Measurements from ENCODE around the gene TRDMT1.

Gene TRDMT1

DNA sequence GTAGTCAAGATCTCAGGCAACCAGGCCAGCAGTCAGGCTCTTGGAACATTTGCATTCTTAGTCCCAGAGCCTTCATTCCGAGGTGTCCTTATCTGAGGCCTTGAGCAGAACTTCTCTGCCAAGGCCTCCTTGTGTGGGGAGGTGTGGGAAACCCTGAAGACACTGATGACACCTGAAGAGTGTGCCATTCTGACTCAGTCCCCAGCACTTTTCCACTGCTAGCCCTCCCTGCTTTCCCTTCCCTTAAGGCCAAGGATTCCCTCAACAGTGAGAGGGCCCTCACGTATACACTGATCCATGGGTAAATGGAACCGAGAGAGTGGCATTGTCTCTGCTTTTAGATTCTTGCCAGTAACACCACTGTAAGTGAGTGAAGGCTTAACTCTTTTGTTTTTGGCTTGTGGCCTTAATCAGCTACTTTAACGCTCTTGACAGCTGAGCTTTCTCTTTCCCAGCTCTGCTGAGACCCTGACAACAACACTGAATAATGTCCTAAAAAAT is 30.3 kb downstream of the TRDMT1 start:
- TF ChIP-seq, protein P1, sequence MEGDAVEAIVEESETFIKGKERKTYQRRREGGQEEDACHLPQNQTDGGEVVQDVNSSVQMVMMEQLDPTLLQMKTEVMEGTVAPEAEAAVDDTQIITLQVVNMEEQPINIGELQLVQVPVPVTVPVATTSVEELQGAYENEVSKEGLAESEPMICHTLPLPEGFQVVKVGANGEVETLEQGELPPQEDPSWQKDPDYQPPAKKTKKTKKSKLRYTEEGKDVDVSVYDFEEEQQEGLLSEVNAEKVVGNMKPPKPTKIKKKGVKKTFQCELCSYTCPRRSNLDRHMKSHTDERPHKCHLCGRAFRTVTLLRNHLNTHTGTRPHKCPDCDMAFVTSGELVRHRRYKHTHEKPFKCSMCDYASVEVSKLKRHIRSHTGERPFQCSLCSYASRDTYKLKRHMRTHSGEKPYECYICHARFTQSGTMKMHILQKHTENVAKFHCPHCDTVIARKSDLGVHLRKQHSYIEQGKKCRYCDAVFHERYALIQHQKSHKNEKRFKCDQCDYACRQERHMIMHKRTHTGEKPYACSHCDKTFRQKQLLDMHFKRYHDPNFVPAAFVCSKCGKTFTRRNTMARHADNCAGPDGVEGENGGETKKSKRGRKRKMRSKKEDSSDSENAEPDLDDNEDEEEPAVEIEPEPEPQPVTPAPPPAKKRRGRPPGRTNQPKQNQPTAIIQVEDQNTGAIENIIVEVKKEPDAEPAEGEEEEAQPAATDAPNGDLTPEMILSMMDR (IDR thresholded peaks at IDR 0.05; ENCODE audit: low read depth, low read length) = no peak
- no peak overlapping the region for H3K4me3 ChIP-seq (replicated peaks in 1 of 2; ENCODE audit: low read depth in 2 of 2, low read length in 2 of 2)
- DNase-seq (ENCODE audit: low read depth in 2 of 2) = peak; percentile 19 to 66

DNA sequence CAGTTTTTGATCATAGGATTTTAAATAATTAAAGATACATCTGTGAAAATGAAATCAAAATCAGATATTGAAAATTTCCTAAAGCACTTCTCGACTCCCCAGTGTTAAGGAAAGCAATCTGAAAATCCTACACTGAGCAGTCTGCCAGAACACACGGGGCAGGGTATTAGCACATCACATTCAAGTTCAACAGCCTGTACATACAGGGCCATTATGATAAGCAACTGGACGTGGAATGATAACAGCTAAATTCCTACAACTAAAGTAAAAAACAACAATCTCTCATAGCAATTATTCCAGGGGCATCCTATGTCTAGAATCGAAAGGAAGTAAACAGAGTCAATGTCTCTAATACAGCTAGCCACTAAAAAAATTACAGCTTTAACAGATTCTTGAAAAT is 31.7 kb downstream of the TRDMT1 start:
- DNase-seq (ENCODE audit: low read depth in 2 of 2) = peak in 1 of 2 donors; percentile 49
- TF ChIP-seq, protein P1 (IDR thresholded peaks at IDR 0.05; ENCODE audit: low read depth, low read length) = no peak
- H3K4me3 ChIP-seq (replicated peaks in 1 of 2; ENCODE audit: low read depth in 2 of 2, low read length in 2 of 2) = no peak overlapping the region

DNA sequence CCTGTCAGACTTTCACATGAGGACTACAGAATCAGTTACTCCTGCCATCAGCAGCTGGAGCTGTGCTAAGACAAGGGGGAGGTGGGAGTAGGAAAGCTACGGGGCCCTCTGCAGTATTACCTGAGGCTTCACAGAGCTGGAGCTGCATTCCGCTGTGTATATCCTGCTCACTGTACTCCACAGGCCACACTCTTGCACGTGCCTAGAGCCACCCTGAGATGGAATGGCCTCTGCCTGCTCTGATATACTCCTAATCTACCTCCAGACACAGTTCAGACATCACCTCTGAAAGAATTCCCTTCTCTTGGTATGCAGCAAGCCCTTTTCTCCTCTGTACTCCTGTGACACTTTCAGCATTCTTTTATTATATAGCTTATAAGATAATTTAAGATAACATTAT is 34.8 kb downstream of the TRDMT1 start:
- H3K4me3 ChIP-seq (replicated peaks in 1 of 2; ENCODE audit: low read depth in 2 of 2, low read length in 2 of 2) = no peak overlapping the region
- DNase-seq (ENCODE audit: low read depth in 2 of 2) = no peak
- TF ChIP-seq, protein P1 (IDR thresholded peaks at IDR 0.05; ENCODE audit: low read depth, low read length) = no peak

DNA sequence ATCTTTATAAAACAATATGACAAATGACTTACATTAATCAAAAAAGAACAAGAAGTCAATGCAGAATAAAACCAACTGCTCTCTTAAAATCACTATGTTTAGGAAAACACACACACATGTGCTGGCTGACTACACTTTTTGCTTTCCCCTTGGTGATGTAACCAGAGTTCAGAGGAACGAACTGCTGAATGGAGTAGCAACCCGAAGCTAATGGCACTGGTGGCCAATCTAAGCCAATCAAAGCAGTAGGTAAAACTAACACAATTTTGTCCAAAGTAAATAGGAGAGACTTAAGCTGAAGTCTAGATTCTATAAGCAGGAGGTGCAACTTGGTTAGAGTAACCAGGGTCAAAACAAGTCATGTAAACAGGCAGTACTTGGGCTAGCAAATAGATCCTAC is 38.6 kb downstream of the TRDMT1 start:
- no peak overlapping the region for H3K4me3 ChIP-seq (replicated peaks in 1 of 2; ENCODE audit: low read depth in 2 of 2, low read length in 2 of 2)
- TF ChIP-seq, protein P1 (IDR thresholded peaks at IDR 0.05; ENCODE audit: low read depth, low read length) = no peak
- no peak for DNase-seq (ENCODE audit: low read depth in 2 of 2)

DNA sequence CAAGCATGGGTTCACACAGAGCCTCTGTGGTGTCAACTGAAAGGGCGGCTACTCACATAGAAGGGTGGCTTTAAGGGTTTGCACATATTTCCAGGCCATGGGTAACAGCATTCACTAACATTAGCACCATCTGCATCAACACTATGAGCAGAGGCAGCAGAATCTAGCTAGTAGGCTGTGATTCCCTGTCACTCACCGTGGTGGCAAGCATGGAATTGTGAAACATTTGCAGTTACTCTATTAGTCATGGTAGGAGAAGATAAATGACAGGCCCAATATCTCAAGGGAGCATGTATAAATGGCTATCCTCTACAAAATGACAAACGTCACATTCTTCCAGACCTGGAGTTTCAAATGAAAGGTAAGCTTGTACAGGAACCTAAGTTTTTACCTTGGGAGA is 39.7 kb downstream of the TRDMT1 start:
- no peak overlapping the region for H3K4me3 ChIP-seq (replicated peaks in 1 of 2; ENCODE audit: low read depth in 2 of 2, low read length in 2 of 2)
- no peak for DNase-seq (ENCODE audit: low read depth in 2 of 2)
- TF ChIP-seq, protein P1 (IDR thresholded peaks at IDR 0.05; ENCODE audit: low read depth, low read length) = no peak

DNA sequence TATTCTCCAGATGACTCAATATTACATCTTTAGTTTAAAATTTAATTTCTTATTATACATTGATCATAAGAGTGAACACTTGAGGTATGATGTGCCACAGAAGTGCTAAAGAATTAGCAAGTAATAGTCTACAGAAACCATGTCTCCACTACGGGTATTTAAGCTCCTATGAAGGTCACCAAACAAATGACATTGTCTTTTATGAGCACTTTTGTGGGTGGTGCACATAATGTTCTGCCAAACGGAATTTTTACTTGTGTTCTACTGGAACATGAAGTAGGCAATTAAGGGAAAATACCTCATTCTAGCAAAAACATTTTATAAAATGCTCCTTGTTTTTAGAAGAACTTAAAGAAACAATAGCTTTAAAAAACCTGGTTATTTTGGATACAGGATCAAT is 44.4 kb downstream of the TRDMT1 start:
- TF ChIP-seq, protein P1 (IDR thresholded peaks at IDR 0.05; ENCODE audit: low read depth, low read length) = no peak
- DNase-seq (ENCODE audit: low read depth in 2 of 2) = no peak

DNA sequence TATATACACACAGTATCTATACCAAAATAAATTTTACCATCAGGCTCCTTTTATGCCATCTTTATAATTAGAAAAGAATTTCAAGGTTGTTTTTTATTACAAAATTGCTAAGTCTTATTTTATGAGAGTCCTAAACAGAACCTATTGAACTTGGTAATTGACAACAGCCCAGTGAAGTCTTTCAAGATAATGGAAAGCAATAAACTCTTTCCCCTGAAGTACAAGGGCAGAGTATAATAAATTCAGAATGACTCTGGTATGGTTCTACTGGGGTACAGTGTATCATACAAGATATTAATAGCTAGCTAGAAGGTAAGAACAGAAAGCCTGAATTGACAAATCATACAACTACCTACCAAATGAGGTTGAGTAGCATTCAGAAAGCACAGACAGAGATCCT is 45.6 kb downstream of the TRDMT1 start:
- DNase-seq (ENCODE audit: low read depth in 2 of 2) = no peak
- TF ChIP-seq, protein P1 (IDR thresholded peaks at IDR 0.05; ENCODE audit: low read depth, low read length) = no peak
- H3K4me3 ChIP-seq (replicated peaks in 1 of 2; ENCODE audit: low read depth in 2 of 2, low read length in 2 of 2) = no peak overlapping the region

More for the DNA sequence above, 44.4 kb downstream of the TRDMT1 start:
- no peak overlapping the region for H3K4me3 ChIP-seq (replicated peaks in 1 of 2; ENCODE audit: low read depth in 2 of 2, low read length in 2 of 2)
